GM18526 (cell line): ENCODE measurements around the gene PRR5L.

ENCODE experiments used
- POLR2A ChIP-seq: IDR thresholded peaks from 3 replicates; pipeline ENCODE4 v1.6.1; 2011; ENCODE audit not compliant: insufficient read length; ENCODE audit errors: extremely low read depth

Gene PRR5L

DNA sequence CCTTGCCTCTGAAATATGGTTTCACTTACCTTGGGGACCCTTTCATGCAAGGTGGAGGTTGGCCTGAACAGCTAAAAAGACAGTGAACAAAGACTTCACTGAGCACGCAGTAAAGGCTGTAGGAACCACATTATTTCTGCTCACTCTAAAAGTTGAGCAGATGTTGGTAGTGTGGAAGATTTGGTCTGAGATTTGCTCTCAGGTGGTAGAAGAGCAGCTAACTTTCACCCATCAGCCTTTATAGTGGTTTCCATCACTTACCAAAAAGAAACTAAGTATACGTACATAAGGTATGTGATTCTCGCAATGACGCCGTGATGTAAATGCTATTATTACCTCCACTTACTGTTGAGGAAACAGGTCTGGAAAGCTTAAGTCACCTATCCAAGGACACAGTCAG is 47.3 kb downstream of the PRR5L start:
- TF ChIP-seq POLR2A: no peak

DNA sequence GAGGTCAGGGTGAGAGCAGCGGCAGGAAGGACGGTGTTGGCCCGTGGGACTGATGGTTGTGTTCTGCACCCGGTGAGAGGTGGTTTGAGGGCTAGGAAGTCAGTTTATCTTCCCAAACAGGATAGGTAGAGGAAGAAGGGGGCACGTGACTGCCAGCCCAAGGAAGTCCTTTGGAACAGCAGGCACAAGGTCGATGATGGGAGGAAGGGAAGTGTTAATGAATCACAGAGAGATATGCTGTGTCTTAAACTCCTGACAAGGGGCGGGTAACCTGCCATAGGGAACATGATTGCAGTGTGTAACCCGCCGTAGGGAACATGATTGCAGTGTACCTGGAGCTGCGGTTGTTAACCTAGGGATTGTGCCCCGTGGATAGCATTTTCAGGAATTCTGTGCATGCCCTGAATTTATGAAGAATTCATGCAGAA is 49.0 kb downstream of the PRR5L start:
- no peak for TF ChIP-seq POLR2A

DNA sequence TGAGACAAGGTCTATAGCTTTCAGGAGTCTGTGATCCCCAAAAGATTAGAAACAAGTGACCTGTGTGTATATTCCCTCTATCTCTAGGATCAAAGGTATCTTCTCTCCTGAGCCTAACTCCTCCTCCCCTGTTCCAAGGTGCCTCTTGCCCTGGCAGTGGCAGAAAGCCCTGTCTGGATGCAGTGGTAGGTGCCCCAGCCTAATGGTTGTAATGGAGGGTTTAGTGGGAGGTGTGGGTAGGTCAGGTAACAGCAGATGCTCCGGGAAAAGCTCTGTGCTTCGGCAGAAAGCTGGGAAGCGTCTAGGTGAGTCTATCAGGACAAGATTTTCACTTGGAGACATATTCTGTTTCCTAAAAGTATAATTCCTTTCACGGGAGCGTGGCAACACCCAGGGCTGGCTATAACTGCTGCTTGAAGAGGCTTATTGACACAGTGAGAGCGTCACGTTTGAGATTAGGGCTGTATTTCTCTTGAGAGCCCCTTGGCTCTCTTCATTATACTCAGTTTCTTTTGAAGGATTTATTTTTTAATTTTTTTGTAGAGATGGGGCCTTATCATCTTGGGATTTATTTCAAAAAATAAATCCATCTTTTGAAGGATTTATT is 49.5 kb downstream of the PRR5L start:
- TF ChIP-seq POLR2A: no peak

DNA sequence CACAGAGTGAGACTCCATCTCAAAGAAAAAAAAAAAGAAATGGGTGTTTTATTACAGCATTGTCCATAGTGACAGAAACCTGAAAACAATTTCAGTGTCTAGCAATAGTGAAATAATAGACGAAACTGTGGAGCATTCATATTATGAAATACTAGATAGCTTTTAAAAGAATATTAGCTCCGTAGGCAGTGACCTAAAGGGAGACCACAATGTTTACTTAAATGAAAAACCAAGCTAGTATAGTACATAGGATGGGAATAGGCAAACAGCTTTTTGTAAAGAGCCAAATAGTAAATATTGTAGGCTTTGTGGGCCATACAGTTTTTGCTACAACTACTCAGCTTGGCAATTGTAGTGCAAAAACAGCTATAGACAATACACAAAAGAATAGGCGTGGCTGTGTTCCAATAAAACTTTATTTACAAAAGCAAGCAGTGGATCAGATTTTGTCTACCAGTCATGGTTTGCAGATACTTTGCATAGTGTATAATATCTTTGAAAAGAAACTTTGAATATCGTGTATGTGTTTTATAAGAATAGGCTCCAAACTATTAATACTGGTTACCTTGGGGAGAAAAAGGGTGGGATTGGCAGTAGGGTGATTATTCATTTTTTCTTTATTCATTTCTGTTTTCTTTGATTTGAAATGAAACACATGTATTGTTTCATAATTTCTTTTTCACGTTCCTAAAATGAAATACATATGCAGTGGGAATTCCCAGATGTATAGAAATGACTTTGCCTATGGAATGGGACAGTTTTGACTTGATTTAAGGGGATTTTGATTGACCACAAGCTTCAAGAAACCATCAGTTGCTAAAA is 50.7 kb downstream of the PRR5L start:
- TF ChIP-seq POLR2A: no peak

DNA sequence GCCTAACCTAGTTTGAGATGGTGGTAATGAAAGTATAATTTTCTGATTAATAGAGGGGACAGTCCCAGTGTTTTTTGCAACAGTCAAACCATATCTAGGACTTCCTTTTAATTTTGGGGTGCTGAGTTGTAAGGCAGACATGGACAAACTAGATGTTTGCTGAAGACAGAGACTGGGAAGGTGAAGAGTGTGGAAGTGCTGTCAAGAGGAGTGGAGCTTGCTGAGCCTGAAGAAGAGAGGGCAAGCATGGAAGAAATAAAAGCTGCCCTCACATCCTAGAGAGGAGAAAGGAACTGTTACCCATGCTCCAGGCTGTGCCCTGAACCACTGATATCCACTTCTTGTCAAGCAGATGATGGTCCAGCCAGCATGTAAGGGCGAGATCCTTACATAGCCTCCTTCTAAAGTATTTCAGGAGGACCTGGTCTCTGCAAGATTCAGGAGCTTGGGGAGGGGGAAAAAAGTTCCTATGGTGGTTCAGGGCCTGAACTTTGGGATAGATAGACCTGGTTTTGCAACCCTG is 51.4 kb downstream of the PRR5L start:
- no peak for TF ChIP-seq POLR2A

DNA sequence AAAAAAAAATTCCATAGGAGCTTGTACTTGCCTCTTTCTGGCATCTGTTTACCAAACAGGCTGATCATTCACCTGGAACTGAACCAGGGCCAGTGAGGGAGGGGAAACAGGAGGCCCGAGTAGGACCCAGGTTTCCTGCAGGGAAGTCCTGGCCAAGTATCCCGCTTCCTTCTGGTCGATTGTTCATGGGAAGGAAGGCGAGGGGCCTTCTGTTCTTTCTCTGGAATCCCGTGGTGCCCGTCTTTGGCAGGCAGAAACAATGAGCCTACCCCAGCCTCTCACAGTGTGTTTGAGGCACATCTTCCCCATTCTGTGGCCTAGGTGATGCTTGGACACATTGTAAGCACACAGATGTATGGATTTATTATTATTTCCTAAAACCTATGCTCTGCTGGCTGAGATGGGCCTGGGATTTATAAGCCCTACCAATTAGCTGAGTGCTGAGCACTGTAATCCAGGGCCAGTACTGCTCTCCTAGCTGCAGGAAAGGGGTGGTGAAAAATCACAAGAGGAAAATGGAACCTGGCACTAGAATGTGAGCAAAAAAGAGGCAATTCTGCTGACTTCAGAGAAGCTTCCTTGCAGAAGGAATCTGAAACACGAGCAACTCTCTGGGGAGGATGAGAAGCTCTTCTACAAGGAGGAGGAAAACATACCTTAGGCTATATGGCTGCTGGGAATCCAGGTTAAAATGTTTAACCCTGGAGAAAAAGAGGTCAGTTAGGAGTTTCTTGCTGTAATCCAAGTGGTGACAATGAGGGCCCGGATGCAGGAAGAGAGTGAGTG is 53.5 kb downstream of the PRR5L start:
- TF ChIP-seq POLR2A: no peak

DNA sequence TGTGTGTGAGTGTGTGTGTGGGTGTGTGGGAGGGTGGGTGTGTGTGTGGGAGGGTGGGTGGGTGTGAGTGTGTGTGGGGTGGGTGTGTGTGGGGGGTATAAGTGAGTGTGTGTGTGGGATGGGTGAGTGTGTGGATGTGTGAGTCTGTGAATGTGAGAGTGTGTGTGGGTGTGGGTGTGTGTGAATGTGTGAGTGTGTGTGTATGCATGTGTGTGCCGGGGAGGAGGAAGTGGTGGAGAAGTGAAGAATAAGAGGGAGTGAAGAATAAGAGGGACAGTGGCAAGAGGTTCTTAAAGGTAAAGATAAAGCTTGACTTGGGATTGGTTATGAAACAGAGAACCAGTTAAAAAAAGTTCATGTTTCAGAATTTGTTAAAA is 54.0 kb downstream of the PRR5L start:
- TF ChIP-seq POLR2A: no peak

DNA sequence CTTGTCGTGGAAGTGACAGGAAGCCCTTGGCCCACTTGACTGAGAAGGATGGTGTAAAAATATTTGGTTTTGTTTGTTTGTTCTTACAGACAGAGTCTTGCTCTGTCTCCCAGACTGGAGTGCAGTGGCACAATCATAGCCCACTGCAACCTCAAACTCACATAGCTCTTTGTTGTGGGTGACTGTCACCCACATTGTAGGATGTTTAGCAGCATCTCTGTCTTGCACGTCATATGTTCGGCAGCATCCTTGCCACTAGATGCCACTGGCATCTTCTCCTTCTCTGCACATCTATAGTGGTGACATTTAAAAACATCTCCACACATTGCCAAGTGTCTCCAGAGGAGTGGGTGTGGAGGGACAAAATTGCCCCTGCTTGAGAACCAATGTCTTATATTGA is 56.8 kb downstream of the PRR5L start:
- no peak for TF ChIP-seq POLR2A

DNA sequence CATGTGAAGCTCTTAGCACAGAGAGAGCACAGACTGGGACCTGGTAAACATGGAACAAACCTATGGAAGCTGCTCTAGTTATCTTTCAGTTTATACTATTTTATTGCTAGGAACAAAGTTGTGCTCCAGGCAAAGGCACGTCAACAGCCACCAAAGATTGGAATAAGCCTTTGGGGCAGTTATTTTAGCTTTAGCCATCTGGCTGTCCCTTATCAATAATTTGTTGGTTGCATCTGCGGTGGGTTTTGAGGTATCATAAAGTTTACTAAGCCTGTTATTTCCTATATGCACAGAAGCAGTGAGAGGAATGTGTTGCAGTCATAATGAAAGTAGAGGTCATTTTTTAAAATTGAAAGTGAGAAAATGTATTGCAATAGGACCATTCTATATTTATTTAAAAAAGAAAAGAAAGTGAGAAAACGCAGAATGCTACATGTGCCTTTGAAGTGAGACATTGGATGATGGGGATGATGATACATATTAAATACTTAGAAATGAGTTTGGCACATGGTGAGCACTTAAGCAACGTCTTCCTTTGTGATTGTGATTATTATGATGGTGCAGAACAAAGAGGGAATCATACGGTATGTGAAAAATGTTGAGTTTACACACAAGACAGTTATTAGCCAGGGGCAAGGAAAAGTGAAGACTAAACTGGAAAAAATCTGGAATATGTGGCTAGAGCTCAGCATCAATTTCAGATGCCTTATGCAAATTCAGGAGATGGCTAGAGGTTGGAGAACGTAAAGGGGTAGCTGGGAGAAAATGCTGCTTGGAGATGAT is 58.3 kb downstream of the PRR5L start:
- TF ChIP-seq POLR2A: no peak

DNA sequence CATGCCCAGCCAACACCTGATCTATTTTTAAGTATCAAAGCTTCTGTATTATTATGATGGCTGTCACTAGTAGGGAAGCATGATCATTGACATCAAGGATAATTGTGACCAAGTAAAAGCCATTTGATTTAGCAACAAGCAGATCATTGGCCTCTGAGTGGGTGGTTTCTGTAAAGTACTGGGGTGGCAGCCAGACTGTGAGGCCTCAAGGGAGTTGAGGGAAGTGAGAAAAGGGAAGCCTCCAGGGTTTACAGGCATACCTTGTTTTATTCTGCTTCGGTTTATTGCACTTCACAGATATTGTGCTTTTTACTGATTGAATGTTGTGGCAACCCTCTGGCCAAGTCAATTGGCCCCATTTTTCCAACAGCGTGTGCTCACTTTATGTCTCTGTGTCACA is 60.1 kb downstream of the PRR5L start:
- no peak for TF ChIP-seq POLR2A

DNA sequence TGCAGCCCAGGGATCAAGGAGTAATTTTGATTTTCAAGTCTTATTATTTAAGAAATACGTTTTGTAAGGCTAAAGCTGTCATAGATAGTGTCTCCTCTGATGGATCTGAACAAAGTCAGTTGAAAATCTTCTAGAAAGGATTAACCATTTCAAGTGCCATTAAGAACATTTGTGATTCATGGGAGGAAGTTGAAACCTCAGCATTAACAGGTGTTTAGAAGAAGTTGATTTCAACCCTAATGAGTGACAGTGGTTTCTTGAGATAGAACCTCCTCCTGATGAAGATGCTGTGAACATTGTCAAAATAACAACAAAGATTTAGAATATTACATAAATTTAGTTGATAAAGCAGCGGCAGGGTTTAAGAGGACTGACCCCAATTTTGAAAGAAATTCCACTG is 61.7 kb downstream of the PRR5L start:
- TF ChIP-seq POLR2A: no peak

DNA sequence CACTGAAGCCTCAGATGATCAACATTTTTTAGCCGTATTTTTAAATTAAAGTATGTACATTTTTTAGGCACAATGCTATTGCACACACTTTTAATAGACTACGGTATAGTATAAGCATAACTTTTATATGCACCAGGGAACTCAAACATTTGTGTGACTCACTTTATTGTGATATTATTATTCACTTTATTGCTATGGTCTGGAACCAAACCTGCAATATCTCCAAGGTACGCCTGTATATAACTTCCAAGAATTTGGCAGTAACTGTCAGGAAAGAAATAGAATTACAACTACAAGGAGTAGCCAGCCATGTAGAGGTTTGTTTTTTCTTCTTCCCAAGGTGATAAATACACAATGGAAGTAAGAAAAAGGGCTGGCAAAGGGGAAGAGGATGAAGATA is 62.3 kb downstream of the PRR5L start:
- TF ChIP-seq POLR2A: no peak

DNA sequence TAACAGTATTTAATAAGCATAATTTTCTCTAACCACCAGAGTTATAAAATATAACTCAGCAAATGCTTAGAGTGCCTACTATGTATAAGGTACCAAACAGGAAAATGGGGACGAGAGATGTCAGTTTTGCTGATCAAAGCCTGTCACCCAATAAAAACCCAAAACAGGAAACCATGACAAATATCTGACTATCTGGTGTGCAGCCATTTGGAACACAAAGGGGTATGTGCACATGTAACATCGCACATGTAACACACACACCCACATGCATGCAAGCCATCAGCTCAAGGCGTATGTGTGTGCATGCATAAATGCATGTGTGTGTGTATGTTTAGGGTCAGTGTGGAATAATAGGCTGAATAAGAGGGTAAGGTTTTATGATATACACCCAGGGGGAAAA is 64.2 kb downstream of the PRR5L start:
- no peak for TF ChIP-seq POLR2A

DNA sequence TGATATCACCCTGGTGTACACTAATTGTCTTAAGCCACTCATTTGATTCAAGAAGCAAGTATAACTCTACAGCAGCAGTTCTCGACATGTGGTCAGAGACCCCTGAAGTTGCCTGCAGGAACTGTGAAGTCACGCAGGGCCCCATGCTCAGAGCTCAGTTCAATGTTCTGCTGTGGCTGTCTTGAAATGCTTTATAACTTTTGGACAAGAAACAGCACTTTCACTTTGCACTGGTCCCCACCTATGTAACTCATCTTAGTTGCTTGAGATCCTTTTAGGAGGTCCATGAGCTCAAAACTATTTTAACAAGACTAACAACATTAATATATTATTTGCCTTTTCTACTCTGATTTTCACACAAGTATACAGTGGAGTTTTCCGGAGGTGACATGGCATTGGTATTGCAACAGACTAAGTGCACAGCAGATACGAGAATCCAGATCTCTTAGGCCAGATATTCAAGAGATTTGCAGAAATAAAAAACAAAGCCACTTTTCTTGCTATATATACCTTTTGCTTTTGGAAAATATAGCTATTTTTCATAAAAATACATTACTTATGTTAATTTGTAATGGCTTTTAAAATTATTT is 64.8 kb downstream of the PRR5L start:
- TF ChIP-seq POLR2A: no peak

DNA sequence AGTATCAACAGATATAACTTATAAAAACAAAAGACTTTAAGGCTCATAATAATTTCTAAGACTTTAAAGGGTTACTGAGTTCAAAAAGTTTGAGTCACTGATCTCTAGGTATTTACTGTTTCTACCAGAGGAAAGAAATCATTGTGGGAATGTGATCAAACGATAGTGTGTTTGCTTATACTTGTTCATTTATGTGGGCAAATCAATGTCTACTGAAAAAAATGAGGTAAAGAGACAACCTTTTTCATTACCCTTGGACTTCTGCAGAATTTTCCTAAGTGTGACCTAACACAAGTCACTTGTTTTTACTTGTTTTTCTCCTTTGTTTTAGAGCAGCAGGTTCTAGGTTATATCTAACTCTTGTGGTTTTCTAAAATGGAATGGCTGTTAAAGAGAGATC is 65.4 kb downstream of the PRR5L start:
- TF ChIP-seq POLR2A: no peak
